IMR-90 (cell line): ENCODE results near the gene SPATS2L. TPM values are rescaled to one million over a fixed set of nuclear protein-coding genes. Genes with fewer than 3 reads are reported as not detected.

ENCODE experiments used
- ATAC-seq: fragments of 200-7000 bp; cut with Tn5 transposase; 2 replicates; pipeline ENCODE4 v1.9.1; 2020; ENCODE audit warnings: low read depth, mild to moderate bottlenecking, moderate library complexity
- BruUV-seq: library from RNA; stranded (reverse); fragments of 400-500 nt; replicated peaks from 2 replicates; lab custom pipeline; 2021; lab: Mats Ljungman, UMichigan
- CTCF ChIA-PET: fragments of 300-600 bp; formaldehyde crosslinking; extraction: SDS; loops from one replicate; lab custom pipeline; 2021; ENCODE audit warnings: antibody characterized with exemption; lab: Yijun Ruan, JAX
- POLR2A ChIA-PET: fragments of 300-600 bp; sonication (Branson Sonifier 250); formaldehyde crosslinking; loops from one replicate; lab custom pipeline; 2022; ENCODE audit warnings: antibody characterized with exemption; ENCODE audit not compliant: unreplicated experiment; lab: Charles Lee
- DNase-seq: peaks from one replicate; pipeline ENCODE4 v3.0.0; 2013
- H2AFZ ChIP-seq: replicated peaks from 2 replicates; pipeline ENCODE3; 2013; ENCODE audit warnings: low read length, mild to moderate bottlenecking; ENCODE audit not compliant: poor library complexity
- H2AK5ac ChIP-seq: 2 replicates; pipeline ENCODE4 v1.6.1; 2013; ENCODE audit warnings: low read depth, low read length, inconsistent platforms
- H2AK9ac ChIP-seq: replicated peaks from 2 replicates; pipeline ENCODE3; 2013; ENCODE audit warnings: mild to moderate bottlenecking, low read depth, low read length, moderate library complexity; ENCODE audit not compliant: poor library complexity
- H2BK120ac ChIP-seq: 2 replicates; pipeline ENCODE4 v1.6.1; 2013; ENCODE audit warnings: low read depth, low read length, inconsistent platforms
- H2BK15ac ChIP-seq: 3 replicates; pipeline ENCODE4 v1.6.1; 2013; ENCODE audit warnings: low read depth, low read length, inconsistent platforms
- H2BK20ac ChIP-seq: 2 replicates; pipeline ENCODE4 v1.6.1; 2013; ENCODE audit warnings: low read depth, mild to moderate bottlenecking, inconsistent platforms, low read length, moderate library complexity
- H2BK5ac ChIP-seq: 2 replicates; pipeline ENCODE4 v1.6.1; 2013; ENCODE audit warnings: mild to moderate bottlenecking, low read depth, low read length, inconsistent platforms; ENCODE audit not compliant: poor library complexity, severe bottlenecking
- H3K14ac ChIP-seq: replicated peaks from 2 replicates; pipeline ENCODE4 v1.6.1; 2013; ENCODE audit warnings: low read depth, low read length, inconsistent platforms
- H3K18ac ChIP-seq: 2 replicates; pipeline ENCODE4 v1.6.1; 2013; ENCODE audit warnings: low read depth, low read length, control low read depth
- H3K23ac ChIP-seq: 2 replicates; pipeline ENCODE4 v1.6.1; 2013; ENCODE audit warnings: low read depth, low read length, inconsistent platforms
- H3K27ac ChIP-seq: 2 replicates; pipeline ENCODE4 v1.5.1; 2013; ENCODE audit warnings: mild to moderate bottlenecking, control low read depth, low read length; ENCODE audit not compliant: insufficient read depth
- H3K27me3 ChIP-seq: 2 replicates; pipeline ENCODE4 v1.6.1; 2013; ENCODE audit warnings: low read length; ENCODE audit not compliant: control insufficient read depth, insufficient read depth
- H3K36me3 ChIP-seq: 2 replicates; pipeline ENCODE4 v1.6.1; 2013; ENCODE audit warnings: low read length, mixed read lengths; ENCODE audit not compliant: control insufficient read depth, insufficient read depth
- H3K4ac ChIP-seq: 2 replicates; pipeline ENCODE4 v1.6.1; 2013; ENCODE audit warnings: low read depth, low read length, inconsistent platforms
- H3K4me1 ChIP-seq: 2 replicates; pipeline ENCODE4 v1.6.1; 2013; ENCODE audit warnings: low read length, mixed read lengths; ENCODE audit not compliant: control insufficient read depth, insufficient read depth
- H3K4me2 ChIP-seq: 2 replicates; pipeline ENCODE4 v1.6.1; 2013; ENCODE audit warnings: low read depth, mild to moderate bottlenecking, control low read depth, low read length, moderate library complexity
- H3K4me3 ChIP-seq: 2 replicates; pipeline ENCODE4 v1.5.1; 2013; ENCODE audit warnings: low read depth, mild to moderate bottlenecking, control low read depth, low read length, moderate library complexity; ENCODE audit not compliant: insufficient read depth
- H3K56ac ChIP-seq: 2 replicates; pipeline ENCODE4 v1.6.1; 2013; ENCODE audit warnings: low read length, inconsistent platforms; ENCODE audit not compliant: insufficient read depth; ENCODE audit errors: extremely low read depth
- H3K79me1 ChIP-seq, 2 experiments: 2 replicates each; pipeline ENCODE4 v1.6.1; 2013; ENCODE audit warnings: low read length in 2 of 2, inconsistent platforms in 1 of 2, low read depth in 1 of 2
- H3K9ac ChIP-seq: 2 replicates; pipeline ENCODE4 v1.6.1; 2013; ENCODE audit warnings: low read depth, low read length, control low read depth
- H3K9me1 ChIP-seq: 2 replicates; pipeline ENCODE4 v1.6.1; 2013; ENCODE audit warnings: low read length, inconsistent platforms; ENCODE audit not compliant: insufficient read depth
- H3K9me3 ChIP-seq: 2 replicates; pipeline ENCODE4 v1.6.1; 2013; ENCODE audit warnings: low read length; ENCODE audit not compliant: control insufficient read depth, insufficient read depth
- H4K20me1 ChIP-seq: 2 replicates; pipeline ENCODE4 v1.6.1; 2013; ENCODE audit warnings: low read length, inconsistent platforms; ENCODE audit not compliant: insufficient read depth
- H4K5ac ChIP-seq: 2 replicates; pipeline ENCODE4 v1.6.1; 2013; ENCODE audit warnings: mild to moderate bottlenecking, low read depth, low read length, control low read depth
- H4K8ac ChIP-seq, 2 experiments: 2 replicates each; pipeline ENCODE4 v1.6.1; 2013; ENCODE audit warnings: low read depth in 2 of 2, low read length in 2 of 2, control low read depth in 1 of 2, inconsistent platforms in 1 of 2
- H4K91ac ChIP-seq: 2 replicates; pipeline ENCODE4 v1.6.1; 2013; ENCODE audit warnings: low read depth, low read length, inconsistent platforms; ENCODE audit not compliant: insufficient read depth
- BHLHE40 ChIP-seq: fragments of 150-350 bp; IDR thresholded peaks from 2 replicates; pipeline ENCODE4 v1.6.1; 2016; ENCODE audit warnings: mild to moderate bottlenecking, low read depth, low read length
- CEBPB ChIP-seq: IDR thresholded peaks from 2 replicates; pipeline ENCODE4 v1.6.1; 2012; ENCODE audit warnings: low read depth, low read length, improper control_type of control experiment
- CHD1 ChIP-seq: IDR thresholded peaks from 2 replicates; pipeline ENCODE4 v1.6.1; 2012; ENCODE audit warnings: low read depth, low read length, improper control_type of control experiment
- FOS ChIP-seq: fragments of 150-350 bp; IDR thresholded peaks from 2 replicates; pipeline ENCODE4 v1.6.1; 2016; ENCODE audit warnings: low read depth, low read length
- MAFK ChIP-seq: IDR thresholded peaks from 2 replicates; pipeline ENCODE4 v1.6.1; 2012; ENCODE audit warnings: low read depth, low read length, improper control_type of control experiment
- MAZ ChIP-seq: IDR thresholded peaks from 2 replicates; pipeline ENCODE4 v1.6.1; 2012; ENCODE audit warnings: low read depth, mild to moderate bottlenecking, low read length, improper control_type of control experiment, moderate library complexity, borderline replicate concordance
- MXI1 ChIP-seq: IDR thresholded peaks from 2 replicates; pipeline ENCODE4 v1.6.1; 2012; ENCODE audit warnings: low read depth, mild to moderate bottlenecking, low read length, moderate library complexity, borderline replicate concordance
- NFE2L2 ChIP-seq: fragments of 150-350 bp; IDR thresholded peaks from 2 replicates; pipeline ENCODE4 v1.6.1; 2016; ENCODE audit warnings: low read depth, mild to moderate bottlenecking, low read length
- RAD21 ChIP-seq: IDR thresholded peaks from 2 replicates; pipeline ENCODE4 v1.6.1; 2012; ENCODE audit warnings: low read length, improper control_type of control experiment
- RFX5 ChIP-seq: IDR thresholded peaks from 2 replicates; pipeline ENCODE4 v1.8.0; 2012; ENCODE audit warnings: low read depth, mild to moderate bottlenecking, low read length, moderate library complexity
- SMC3 ChIP-seq: fragments of 150-350 bp; IDR thresholded peaks from 2 replicates; pipeline ENCODE4 v1.6.1; 2016; ENCODE audit warnings: low read depth, mild to moderate bottlenecking, antibody characterized with exemption, low read length, moderate library complexity
- WGBS, 2 experiments: methylation state at CpG; one replicate each; pipeline versions ENCODE4 v1.1.5 to v1.1.7; 2013; ENCODE audit warnings: missing lambda C conversion rate in 2 of 2; ENCODE audit not compliant: insufficient read length in 1 of 2; ENCODE audit errors: extremely low coverage in 2 of 2; 5-methylcytosine and 5-hydroxymethylcytosine counted together
- dilution Hi-C: fragments of 300-500 bp; cut with HindIII; formaldehyde crosslinking; loops from one replicate; pipeline ENCODE4 v1.14.3; 2018; ENCODE audit warnings: low sequenced_read_pairs; ENCODE audit not compliant: unreplicated experiment
- in situ Hi-C: fragments of 300-500 bp; cut with MboI; formaldehyde crosslinking; loops from 3 replicates; pipeline ENCODE4 v1.14.3; 2019; ENCODE audit warnings: low sequenced_read_pairs, inconsistent platforms, mixed read lengths
- intact Hi-C: fragments of 100-400 bp; cut with micrococcal nuclease; formaldehyde crosslinking; loops from 2 replicates; pipeline ENCODE4 v1.10.0; 2022
- polyA plus RNA-seq, 3 experiments: library from polyadenylated mRNA; depleted of rRNA; stranded (reverse); fragments of >200 nt; gene quantifications; 2 replicates each; pipeline ENCODE4 v1.2.3, GENCODE V29; 2012; ENCODE audit warnings: low replicate concordance in 1 of 3
- total RNA-seq: library from RNA; depleted of rRNA; stranded (reverse); fragments of >200 nt; gene quantifications from 2 replicates; pipeline ENCODE4 v1.2.3, GENCODE V29; 2012
- TF ChIP-seq, protein P1 (sequence below): fragments of 150-350 bp; IDR thresholded peaks from 2 replicates; pipeline ENCODE4 v1.6.1; 2017; ENCODE audit warnings: mild to moderate bottlenecking, antibody characterized with exemption, low read length, low read depth
- TF ChIP-seq, protein P2 (sequence below): fragments of 150-350 bp; IDR thresholded peaks from 2 replicates; pipeline ENCODE4 v1.6.1; 2016; ENCODE audit warnings: low read depth, mild to moderate bottlenecking, low read length, moderate library complexity, borderline replicate concordance
- TF ChIP-seq, protein P3 (sequence below): conservative IDR thresholded peaks from 2 replicates; pipeline ENCODE4 v1.5.1; 2012; ENCODE audit warnings: mild to moderate bottlenecking, low read depth, low read length, improper control_type of control experiment

The SPATS2L gene
- total and polyA plus RNA-seq, 2 of the 4 experiments (the other 2 are of a cell fraction): 118 to 155 TPM

DNA sequence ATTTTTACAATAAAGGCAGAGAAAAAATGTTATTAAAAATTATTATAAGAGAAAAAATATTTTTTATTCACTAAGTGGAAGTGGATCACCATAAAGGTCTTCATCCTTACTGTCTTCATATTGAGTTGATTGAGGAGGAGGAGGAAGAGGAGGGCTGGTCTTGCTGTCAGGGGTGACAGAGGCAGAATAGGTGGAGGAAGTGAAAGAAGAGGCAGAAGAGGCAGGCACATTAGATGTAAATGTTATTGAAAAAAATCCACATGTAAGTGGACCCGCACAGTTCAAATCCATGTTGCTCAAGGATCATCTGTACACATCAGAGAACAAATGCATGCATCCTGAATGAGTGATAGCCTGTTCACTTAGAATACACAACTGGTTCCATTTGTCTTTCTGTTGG lies 6.4 kb upstream of the SPATS2L start:
- H2AFZ ChIP-seq: no peak overlapping the region
- CTCF ChIA-PET: interaction anchor here (0.8 kb wide), 1 partner anchor 181 kb away, joined by 4 read pairs; no protein-coding TSS in a partner anchor
- H3K9ac ChIP-seq: no peak overlapping the region
- no peaks in the 10 kb centered on the region for H3K9me3 ChIP-seq
- H2BK120ac ChIP-seq: peak overlapping the region; percentile 26
- in situ Hi-C loops (loop anchor here (10.0 kb wide), 1 partner anchor 315 kb away; no protein-coding TSS in a partner anchor), intact Hi-C loops (no loop called here), dilution Hi-C loops (no loop called here)
- H3K56ac ChIP-seq: no peak overlapping the region
- no peak overlapping the region for H4K91ac ChIP-seq
- peaks cover 15% of the 10 kb centered on the region; the same call in 1 of the 2 replicates for H3K9me1 ChIP-seq
- DNase-seq: no peak
- peak overlapping the region; percentile 45; the same call in 1 of the 2 replicates for H2AK5ac ChIP-seq
- H3K14ac ChIP-seq: no peak overlapping the region
- no CpG with 5 or more reads among the region's 1 CpG for WGBS, 2 experiments
- H2BK15ac ChIP-seq: peak overlapping the region; percentile 74; the same call in 1 of the 3 replicates
- no peaks in the 10 kb centered on the region for H3K27me3 ChIP-seq
- POLR2A ChIA-PET: no interaction called here
- H3K27ac ChIP-seq: no peak overlapping the region
- no TSS peak for BruUV-seq
- no peaks in the 10 kb centered on the region for H3K36me3 ChIP-seq
- no peak overlapping the region for H4K5ac ChIP-seq
- H3K4me1 ChIP-seq: peaks cover 15% of the 10 kb centered on the region
- no peak overlapping the region for H3K4ac ChIP-seq
- TF ChIP-seq NFE2L2 (no peak), MXI1 (no peak), SMC3 (no peak), BHLHE40 (no peak), MAFK (no peak), CHD1 (no peak), MAZ (no peak), RAD21 (no peak), CEBPB (no peak), FOS (no peak), RFX5 (no peak)
- TF ChIP-seq, protein P1, sequence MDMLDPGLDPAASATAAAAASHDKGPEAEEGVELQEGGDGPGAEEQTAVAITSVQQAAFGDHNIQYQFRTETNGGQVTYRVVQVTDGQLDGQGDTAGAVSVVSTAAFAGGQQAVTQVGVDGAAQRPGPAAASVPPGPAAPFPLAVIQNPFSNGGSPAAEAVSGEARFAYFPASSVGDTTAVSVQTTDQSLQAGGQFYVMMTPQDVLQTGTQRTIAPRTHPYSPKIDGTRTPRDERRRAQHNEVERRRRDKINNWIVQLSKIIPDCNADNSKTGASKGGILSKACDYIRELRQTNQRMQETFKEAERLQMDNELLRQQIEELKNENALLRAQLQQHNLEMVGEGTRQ: no peak
- TF ChIP-seq, protein P2, sequence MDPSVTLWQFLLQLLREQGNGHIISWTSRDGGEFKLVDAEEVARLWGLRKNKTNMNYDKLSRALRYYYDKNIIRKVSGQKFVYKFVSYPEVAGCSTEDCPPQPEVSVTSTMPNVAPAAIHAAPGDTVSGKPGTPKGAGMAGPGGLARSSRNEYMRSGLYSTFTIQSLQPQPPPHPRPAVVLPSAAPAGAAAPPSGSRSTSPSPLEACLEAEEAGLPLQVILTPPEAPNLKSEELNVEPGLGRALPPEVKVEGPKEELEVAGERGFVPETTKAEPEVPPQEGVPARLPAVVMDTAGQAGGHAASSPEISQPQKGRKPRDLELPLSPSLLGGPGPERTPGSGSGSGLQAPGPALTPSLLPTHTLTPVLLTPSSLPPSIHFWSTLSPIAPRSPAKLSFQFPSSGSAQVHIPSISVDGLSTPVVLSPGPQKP: no peak
- TF ChIP-seq, protein P3, sequence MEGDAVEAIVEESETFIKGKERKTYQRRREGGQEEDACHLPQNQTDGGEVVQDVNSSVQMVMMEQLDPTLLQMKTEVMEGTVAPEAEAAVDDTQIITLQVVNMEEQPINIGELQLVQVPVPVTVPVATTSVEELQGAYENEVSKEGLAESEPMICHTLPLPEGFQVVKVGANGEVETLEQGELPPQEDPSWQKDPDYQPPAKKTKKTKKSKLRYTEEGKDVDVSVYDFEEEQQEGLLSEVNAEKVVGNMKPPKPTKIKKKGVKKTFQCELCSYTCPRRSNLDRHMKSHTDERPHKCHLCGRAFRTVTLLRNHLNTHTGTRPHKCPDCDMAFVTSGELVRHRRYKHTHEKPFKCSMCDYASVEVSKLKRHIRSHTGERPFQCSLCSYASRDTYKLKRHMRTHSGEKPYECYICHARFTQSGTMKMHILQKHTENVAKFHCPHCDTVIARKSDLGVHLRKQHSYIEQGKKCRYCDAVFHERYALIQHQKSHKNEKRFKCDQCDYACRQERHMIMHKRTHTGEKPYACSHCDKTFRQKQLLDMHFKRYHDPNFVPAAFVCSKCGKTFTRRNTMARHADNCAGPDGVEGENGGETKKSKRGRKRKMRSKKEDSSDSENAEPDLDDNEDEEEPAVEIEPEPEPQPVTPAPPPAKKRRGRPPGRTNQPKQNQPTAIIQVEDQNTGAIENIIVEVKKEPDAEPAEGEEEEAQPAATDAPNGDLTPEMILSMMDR: no peak
- H3K4me3 ChIP-seq: no peak overlapping the region
- no peak overlapping the region; the same call in 1 of the 2 replicates for H2BK20ac ChIP-seq
- peaks cover 0 to 19% of the 10 kb centered on the region in 2 experiments; a peak in 2 of 4 replicates for H3K79me1 ChIP-seq
- 0 out of 2 replicates have a peak overlapping the region, but pooled peaks have one; percentile 38 for H3K23ac ChIP-seq
- peak overlapping the region; percentile 23 for H2BK5ac ChIP-seq
- no peaks in the 10 kb centered on the region for H4K20me1 ChIP-seq
- H2AK9ac ChIP-seq: no peak overlapping the region
- ATAC-seq: no peak
- H4K8ac ChIP-seq: no peak overlapping the region
- H3K18ac ChIP-seq: peak overlapping the region; percentile 58; the same call in 1 of the 2 replicates
- no peak overlapping the region for H3K4me2 ChIP-seq
